Endothelial cell of umbilical vein (primary cell): ENCODE measurements around the gene MZT2B. TPM values are rescaled to one million over a fixed set of nuclear protein-coding genes. Genes with fewer than 3 reads are reported as not detected.
"Not testable (repeated sequence)": the region's sequence is repeated elsewhere in the genome, so short reads cannot be mapped to it uniquely, and the experiment has no call there.

Experiments
- Bru-seq: library from RNA; stranded (reverse); fragments of 400-500 nt; gene quantifications from one replicate; lab custom pipeline; 2021; lab: Mats Ljungman, UMichigan
- BruChase-seq, 2 experiments: library from RNA; stranded (reverse); fragments of 400-500 nt; gene quantifications; one replicate each; lab custom pipeline; 2021; lab: Mats Ljungman, UMichigan
- BruUV-seq: library from RNA; stranded (reverse); fragments of 400-500 nt; replicated peaks from 2 replicates; lab custom pipeline; 2021; lab: Mats Ljungman, UMichigan
- CTCF ChIA-PET: fragments of 300-600, 350-600 bp; sonication (Branson Sonifier 250); formaldehyde crosslinking; loops from one replicate; lab custom pipeline; 2021; ENCODE audit warnings: antibody characterized with exemption, inconsistent platforms; lab: Charles Lee
- POLR2A ChIA-PET: fragments of 300-600, 350-600 bp; sonication (Branson Sonifier 250); formaldehyde crosslinking; loops from one replicate; lab custom pipeline; 2021; ENCODE audit warnings: antibody characterized with exemption, inconsistent platforms; lab: Charles Lee
- DNase-seq: peaks from one replicate; pipeline ENCODE4 v3.0.0-alpha.2; 2011; ENCODE audit warnings: low read depth, low spot score
- FAIRE-seq: peaks from 2 replicates; lab custom pipeline; 2011; peaks lifted over from hg19 to GRCh38; lab: Jason Lieb, UNC
- H2AFZ ChIP-seq: 2 replicates; pipeline ENCODE4 v1.6.0; 2012; ENCODE audit warnings: low read depth, low read length, control low read depth, inconsistent platforms
- H3K27ac ChIP-seq: 2 replicates; pipeline ENCODE4 v1.5.1; 2011; ENCODE audit warnings: low read depth, mild to moderate bottlenecking, control low read depth, low read length, moderate library complexity; ENCODE audit not compliant: insufficient read depth
- H3K27me3 ChIP-seq, 2 experiments: 2 replicates each; pipeline versions ENCODE4 v1.6.0 to v1.6.1; 2011; ENCODE audit warnings: low read length in 2 of 2, mixed read lengths in 1 of 2; ENCODE audit not compliant: control insufficient read depth in 2 of 2, insufficient read depth in 2 of 2
- H3K36me3 ChIP-seq, 2 experiments: 2 replicates in 1 of 2; 3 replicates in 1 of 2; pipeline ENCODE4 v1.5.1; 2011; ENCODE audit warnings: low read length in 2 of 2, mild to moderate bottlenecking in 1 of 2, moderate library complexity in 1 of 2; ENCODE audit not compliant: control insufficient read depth in 2 of 2, insufficient read depth in 2 of 2; ENCODE audit errors: extremely low read depth in 1 of 2
- H3K4me1 ChIP-seq: 3 replicates; pipeline ENCODE4 v1.5.1; 2011; ENCODE audit warnings: mild to moderate bottlenecking, low read length; ENCODE audit not compliant: control insufficient read depth, insufficient read depth; ENCODE audit errors: extremely low read depth
- H3K4me2 ChIP-seq: 2 replicates; pipeline ENCODE4 v1.6.1; 2011; ENCODE audit warnings: low read length, control low read depth, mixed read lengths; ENCODE audit not compliant: insufficient read depth
- H3K4me3 ChIP-seq, 3 experiments: fragments of 200-600 bp in 1 of 3; sonication (generic), shearing (Covaris generic) in 1 of 3; replicated peaks in 1 of 3; 2 replicates each; pipeline ENCODE4 v1.5.1; 2011 to 2016; ENCODE audit warnings: control low read depth in 3 of 3, low read length in 3 of 3, mild to moderate bottlenecking in 2 of 3, inconsistent platforms in 1 of 3, low read depth in 1 of 3, moderate library complexity in 1 of 3; ENCODE audit not compliant: insufficient read depth in 1 of 3
- H3K79me2 ChIP-seq: 2 replicates; pipeline ENCODE4 v1.6.0; 2012; ENCODE audit warnings: low read length, inconsistent platforms; ENCODE audit not compliant: control insufficient read depth, insufficient read depth
- H3K9ac ChIP-seq: replicated peaks from 2 replicates; pipeline ENCODE3; 2011; ENCODE audit warnings: low read length, control low read depth; ENCODE audit not compliant: insufficient read depth; ENCODE audit errors: extremely low read depth
- H3K9me1 ChIP-seq: replicated peaks from 3 replicates; pipeline ENCODE4 v1.6.0; 2011; ENCODE audit warnings: mild to moderate bottlenecking, low read length; ENCODE audit not compliant: control insufficient read depth, insufficient read depth; ENCODE audit errors: extremely low read depth
- H3K9me3 ChIP-seq: replicated peaks from 2 replicates; pipeline ENCODE4 v1.5.1; 2012; ENCODE audit warnings: low read length, inconsistent platforms; ENCODE audit not compliant: control insufficient read depth, insufficient read depth
- H4K20me1 ChIP-seq: replicated peaks from 2 replicates; pipeline ENCODE3; 2011; ENCODE audit warnings: mild to moderate bottlenecking, low read length; ENCODE audit not compliant: control insufficient read depth, insufficient read depth; ENCODE audit errors: extremely low read depth
- POLR2A ChIP-seq: IDR thresholded peaks from 2 replicates; pipeline ENCODE4 v1.6.1; 2012; ENCODE audit warnings: low read depth, mild to moderate bottlenecking, control low read depth, low read length
- POLR2AphosphoS5 ChIP-seq: IDR thresholded peaks from 2 replicates; pipeline ENCODE4 v1.6.1; 2012; ENCODE audit warnings: low read depth, mild to moderate bottlenecking, control low read depth, low read length, moderate library complexity; ENCODE audit not compliant: insufficient read depth
- dilution Hi-C: fragments of 300-500 bp; cut with MboI; formaldehyde crosslinking; loops from one replicate; pipeline ENCODE4 v1.15.0; 2019; ENCODE audit warnings: low sequenced_read_pairs; ENCODE audit not compliant: extremely low pct_ligation_motif_present
- intact Hi-C: fragments of 100-400 bp; cut with micrococcal nuclease; formaldehyde crosslinking; loops from one replicate; pipeline ENCODE4 v1.10.0; 2022
- long read RNA-seq: library from polyadenylated mRNA; stranded (forward); transcript quantifications from one replicate; pipeline ENCODE4 v2.0.0, GENCODE V29; 2021
- polyA minus RNA-seq, 3 experiments: library from RNA; depleted of rRNA, polyadenylated mRNA; stranded (reverse); fragments of >200 nt; gene quantifications; 1 replicate in 1 of 3; 2 replicates in 2 of 3; pipeline ENCODE4 v1.2.3, GENCODE V29; 2011
- polyA plus RNA-seq, 4 experiments: library from polyadenylated mRNA; depleted of rRNA in 3 of 4; stranded (reverse) in 3 of 4; unstranded in 1 of 4; fragments of >200 nt; gene quantifications; 2 replicates each; pipeline versions ENCODE4 v1.2.1 to v1.2.3, GENCODE V29; 2011 to 2012; ENCODE audit warnings: missing spikeins in 1 of 4
- total RNA-seq: library from RNA; stranded (reverse); gene quantifications from 2 replicates; pipeline ENCODE4 v1.2.3, GENCODE V29; 2021
- TF ChIP-seq, protein P1 (sequence below), 2 donors: IDR thresholded peaks; 1 replicate in 1 of 2; 2 replicates in 1 of 2; pipeline ENCODE4 v1.5.1; 2011; ENCODE audit warnings: low read length in 2 of 2, mild to moderate bottlenecking in 2 of 2, moderate library complexity in 2 of 2, control low read depth in 1 of 2, inconsistent platforms in 1 of 2, low read depth in 1 of 2; ENCODE audit not compliant: insufficient read depth in 1 of 2; ENCODE audit errors: extremely low read depth in 1 of 2

Gene MZT2B, protein sequence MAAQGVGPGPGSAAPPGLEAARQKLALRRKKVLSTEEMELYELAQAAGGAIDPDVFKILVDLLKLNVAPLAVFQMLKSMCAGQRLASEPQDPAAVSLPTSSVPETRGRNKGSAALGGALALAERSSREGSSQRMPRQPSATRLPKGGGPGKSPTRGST
- total RNA-seq = 337 and 364 TPM in 2 replicates
- 182 and 288 TPM in 2 replicates for polyA plus RNA-seq
- 81.0 and 169 TPM in 2 replicates for polyA plus RNA-seq (2011; cell fraction: cytosol; rRNA removed)
- 37.5 and 38.3 TPM in 2 replicates for polyA plus RNA-seq (2011; cell fraction: nucleus; rRNA removed)
- polyA plus RNA-seq (2012) = 152 and 267 TPM in 2 replicates
- 19.2 and 19.9 TPM in 2 replicates for polyA minus RNA-seq
- polyA minus RNA-seq (2011; cell fraction: cytosol; rRNA and poly(A)+ RNA removed) = 69.4 TPM
- 7.8 and 16.3 TPM in 2 replicates for polyA minus RNA-seq (2011; cell fraction: nucleus; rRNA and poly(A)+ RNA removed)
- Bru-seq, nascent RNA = percentile 67 among the genes with signal in this experiment
- BruChase-seq, experiment 1, labeled RNA remaining after a 6-hour chase = percentile 77 among the genes with signal in this experiment
- BruChase-seq, experiment 2, labeled RNA remaining after a 2-hour chase = percentile 72 among the genes with signal in this experiment
- long read RNA-seq, transcript MZT2B-201 (3 exons, 933 nt) = major isoform, 720 of 870 reads
- long read RNA-seq, transcript MZT2B-203 (3 exons, 455 nt) = minor isoform, 16 of 870 reads
- long read RNA-seq, transcript MZT2B-206 (2 exons, 480 nt) = minor isoform, 31 of 870 reads
- long read RNA-seq, transcript MZT2B-204 (2 exons, 401 nt) = minor isoform, 44 of 870 reads
- long read RNA-seq, partial matches to known transcripts = 41 of 870 reads
- long read RNA-seq, other reads (novel, unspliced or antisense) = 15 of 870 reads

- Histone ChIP-seq H3K27ac (peak within 1 kb of the TSS; percentile 78), H3K4me1 (peaks cover 11% of the 10 kb centered on the region), H2AFZ (peak within 1 kb of the TSS; percentile 83), H3K9ac (peak within 1 kb of the TSS; percentile 92), H3K4me2 (peak within 1 kb of the TSS; percentile 82), H3K79me2 (peaks cover 73% of the 10 kb centered on the region), H3K4me3 (peak within 1 kb of the TSS; percentile 76 to 96 (median 88))
- ChIA-PET CTCF (interaction anchor here (0.6 to 1.9 kb wide), 14 partner anchors 11 to 546 kb away, joined by 3 to 14 read pairs (median 4); partner anchors contain the start of gene IMP4), POLR2A (interaction anchor here (0.9 to 1.0 kb wide), 3 partner anchors 160 to 246 kb away, joined by 3 to 4 read pairs (median 4); a partner anchor contains a TSS)
- H3K9me3 ChIP-seq, BruUV-seq, H3K27me3 ChIP-seq, dilution Hi-C loops, H4K20me1 ChIP-seq, H3K36me3 ChIP-seq, H3K9me1 ChIP-seq: not testable (repeated sequence)
- intact Hi-C loops = loop anchor here (1.0 to 5.0 kb wide), 4 partner anchors 150 to 245 kb away; partner anchors contain the start of gene IMP4
- TF ChIP-seq POLR2A = peak; percentile 62
- peak; percentile 42 for TF ChIP-seq POLR2AphosphoS5
- TF ChIP-seq, protein P1, sequence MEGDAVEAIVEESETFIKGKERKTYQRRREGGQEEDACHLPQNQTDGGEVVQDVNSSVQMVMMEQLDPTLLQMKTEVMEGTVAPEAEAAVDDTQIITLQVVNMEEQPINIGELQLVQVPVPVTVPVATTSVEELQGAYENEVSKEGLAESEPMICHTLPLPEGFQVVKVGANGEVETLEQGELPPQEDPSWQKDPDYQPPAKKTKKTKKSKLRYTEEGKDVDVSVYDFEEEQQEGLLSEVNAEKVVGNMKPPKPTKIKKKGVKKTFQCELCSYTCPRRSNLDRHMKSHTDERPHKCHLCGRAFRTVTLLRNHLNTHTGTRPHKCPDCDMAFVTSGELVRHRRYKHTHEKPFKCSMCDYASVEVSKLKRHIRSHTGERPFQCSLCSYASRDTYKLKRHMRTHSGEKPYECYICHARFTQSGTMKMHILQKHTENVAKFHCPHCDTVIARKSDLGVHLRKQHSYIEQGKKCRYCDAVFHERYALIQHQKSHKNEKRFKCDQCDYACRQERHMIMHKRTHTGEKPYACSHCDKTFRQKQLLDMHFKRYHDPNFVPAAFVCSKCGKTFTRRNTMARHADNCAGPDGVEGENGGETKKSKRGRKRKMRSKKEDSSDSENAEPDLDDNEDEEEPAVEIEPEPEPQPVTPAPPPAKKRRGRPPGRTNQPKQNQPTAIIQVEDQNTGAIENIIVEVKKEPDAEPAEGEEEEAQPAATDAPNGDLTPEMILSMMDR (IDR thresholded peaks at IDR 0.05; ENCODE audit: extremely low read depth in 1 of 2, insufficient read depth in 1 of 2, low read depth in 1 of 2, low read length in 2 of 2) = peak; percentile 76 to 81
- FAIRE-seq (peak; percentile 85), DNase-seq (peak; percentile 83)
Measured at GRCh38 chr2:130181880-130182682, at the start of gene MZT2B. MZT2B (plus strand) TSS chr2:130182262; CDS start chr2:130182283, 21 bp downstream.
